HG03432 (cell line): ENCODE results near the gene RGL1.
A peak's percentile ranks its signal among the peaks of the same experiment; 100 is the strongest.

Source experiments
- ATAC-seq: cut with Tn5 transposase; IDR thresholded peaks from one replicate; pipeline ENCODE4 v1.9.1; 2021; ENCODE audit warnings: mild to moderate bottlenecking, moderate library complexity; ENCODE audit not compliant: unreplicated experiment

The RGL1 gene

DNA sequence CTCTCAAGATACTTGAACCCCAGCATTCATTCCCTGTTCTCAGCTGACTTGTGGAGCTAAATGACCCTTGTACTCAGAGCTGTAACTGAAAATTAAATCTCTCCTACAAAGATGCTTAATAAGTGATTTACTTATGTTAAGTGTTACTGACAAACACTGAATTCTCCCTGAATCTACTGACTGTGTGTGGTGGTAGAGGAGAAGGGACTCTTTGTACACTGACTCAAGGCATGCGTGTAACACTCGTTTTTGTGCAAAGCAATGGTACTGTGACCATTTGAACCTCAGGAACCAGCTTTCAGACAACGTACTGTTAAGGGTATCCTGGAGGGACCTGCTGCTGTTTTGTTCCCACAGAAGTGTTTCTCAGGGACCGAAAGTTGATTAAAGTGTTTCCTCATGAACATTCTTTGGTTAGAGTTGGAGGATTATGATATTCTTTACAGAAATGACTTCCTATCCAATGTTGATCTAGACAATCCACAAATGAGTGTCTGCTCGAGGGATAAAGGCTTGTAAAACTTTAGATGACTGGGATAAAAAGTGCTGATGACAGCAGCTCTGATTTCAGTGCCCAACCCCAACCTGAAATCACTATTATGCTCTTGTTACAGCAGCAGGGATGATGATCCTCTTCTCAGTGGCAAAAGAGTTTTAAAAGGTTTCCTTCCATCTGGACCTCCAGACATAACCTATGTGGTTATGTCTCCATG, 12.8 kb downstream of the RGL1 start:
- ATAC-seq, result no peak

DNA sequence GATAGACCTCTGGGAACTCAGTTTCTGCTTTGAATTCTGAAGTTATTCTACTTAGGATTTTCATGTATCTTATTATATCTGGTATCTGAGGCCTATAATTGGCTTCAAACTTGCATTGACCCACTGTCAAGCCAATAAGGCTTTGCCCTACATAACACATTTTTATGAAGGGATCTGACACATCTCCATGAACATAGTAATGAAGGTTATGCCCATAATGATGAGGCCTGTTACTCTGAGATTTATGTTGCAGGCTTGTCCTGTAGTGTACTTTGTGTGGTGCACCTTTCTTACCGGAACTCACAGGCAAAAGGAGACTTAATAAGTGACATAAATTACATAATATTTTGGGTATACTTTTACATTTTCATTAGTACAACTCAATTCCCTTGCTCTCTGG, 14.1 kb downstream of the RGL1 start:
- ATAC-seq, result no peak

DNA sequence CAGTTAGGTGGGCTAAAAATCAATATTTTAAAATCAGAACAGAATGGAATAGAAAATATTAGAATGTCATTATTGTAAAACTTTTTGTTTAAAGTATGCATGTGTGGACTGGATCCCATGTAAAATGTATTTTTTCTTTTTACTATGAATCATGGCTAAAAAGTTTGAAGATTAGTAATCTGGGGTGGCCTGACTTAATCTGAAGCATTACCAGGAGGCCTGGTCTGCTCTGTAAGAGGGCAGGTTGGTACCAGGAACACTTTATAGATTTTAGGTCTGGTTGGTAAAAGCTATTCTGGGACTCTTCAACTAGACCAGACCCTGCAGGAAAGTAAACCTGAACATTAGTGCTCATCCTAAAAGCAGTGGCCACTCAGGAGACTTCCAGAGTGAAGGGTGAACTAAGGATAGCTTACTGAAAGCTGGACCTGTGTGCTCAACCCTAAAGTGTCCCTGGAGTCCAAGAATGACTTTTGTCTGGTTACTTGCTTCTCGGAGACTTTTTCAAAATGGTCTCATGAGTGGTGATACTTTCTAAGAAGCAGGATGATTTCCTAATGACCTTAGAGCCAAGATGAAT, 16.5 kb downstream of the RGL1 start:
- ATAC-seq, result no peak

DNA sequence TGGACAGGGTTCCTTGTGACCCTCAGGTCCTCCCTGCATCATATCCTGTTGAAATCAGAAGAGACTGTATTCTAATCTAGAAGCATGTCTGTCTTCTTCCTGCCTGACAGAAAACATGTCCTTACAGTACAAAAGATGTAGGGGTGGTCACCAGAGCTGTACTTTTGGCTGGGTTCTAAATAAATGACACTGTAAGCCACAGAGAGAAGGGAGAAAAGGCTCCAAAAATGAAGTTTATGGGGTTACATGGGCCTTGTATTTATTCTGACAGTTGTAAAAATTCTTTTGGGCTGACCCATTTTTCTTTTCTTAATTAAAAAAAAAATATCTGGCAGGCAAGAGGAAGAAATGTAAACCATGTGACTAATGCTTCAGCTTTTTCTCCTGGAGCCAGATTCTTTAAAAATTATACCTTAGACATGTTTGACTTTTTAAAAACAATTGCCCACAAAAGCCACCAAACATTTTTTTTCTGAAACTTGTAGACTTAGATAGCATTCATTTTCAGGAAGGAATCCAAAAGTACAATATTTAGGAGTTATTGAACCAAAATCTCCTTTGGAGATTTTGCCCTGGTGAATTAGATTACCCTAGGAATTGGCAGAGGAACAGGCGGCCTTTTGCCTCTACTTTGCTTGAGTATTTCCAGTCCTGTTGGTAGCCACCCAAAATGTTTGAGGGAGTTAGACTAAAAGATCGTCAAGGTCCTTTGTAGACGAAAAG, 17.1 kb downstream of the RGL1 start:
- ATAC-seq, result no peak

DNA sequence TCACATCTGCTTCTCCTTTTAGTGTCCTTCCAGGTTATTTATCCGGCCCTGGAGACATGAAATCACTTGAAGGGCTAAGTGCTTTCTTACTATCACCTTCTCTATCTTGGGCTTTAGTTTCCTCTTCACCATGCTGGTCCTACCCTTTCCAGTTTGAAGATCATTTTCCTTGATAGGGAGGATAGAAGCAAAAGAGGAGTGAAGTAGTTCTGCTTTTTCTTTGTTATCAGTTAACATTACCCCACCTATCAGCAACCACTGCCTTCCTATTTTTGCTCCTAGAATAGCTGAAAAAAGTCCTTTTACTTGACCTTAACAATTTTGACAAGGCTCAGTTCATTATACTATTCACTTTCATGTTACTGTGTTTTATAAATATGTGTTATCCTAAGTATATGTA, 19.4 kb downstream of the RGL1 start:
- no peak for ATAC-seq

DNA sequence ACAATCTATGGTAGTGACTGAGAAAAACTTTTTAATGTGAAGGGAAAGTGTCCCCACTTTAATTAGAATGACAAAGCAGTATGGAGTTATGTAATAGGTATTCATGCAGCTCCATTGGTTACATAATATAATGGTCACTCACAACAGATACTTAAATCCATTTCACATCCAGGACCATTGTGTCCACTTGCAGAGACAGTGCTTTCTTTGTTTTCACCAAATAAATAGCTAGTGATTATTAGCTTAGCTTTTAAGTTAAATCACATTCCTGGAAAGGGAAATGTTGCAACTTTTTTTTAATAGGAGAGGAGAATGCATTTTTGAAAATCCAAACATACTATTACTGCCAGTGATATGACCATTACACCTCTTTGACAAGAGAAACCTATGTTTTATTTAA, 22.9 kb downstream of the RGL1 start:
- ATAC-seq, result no peak

DNA sequence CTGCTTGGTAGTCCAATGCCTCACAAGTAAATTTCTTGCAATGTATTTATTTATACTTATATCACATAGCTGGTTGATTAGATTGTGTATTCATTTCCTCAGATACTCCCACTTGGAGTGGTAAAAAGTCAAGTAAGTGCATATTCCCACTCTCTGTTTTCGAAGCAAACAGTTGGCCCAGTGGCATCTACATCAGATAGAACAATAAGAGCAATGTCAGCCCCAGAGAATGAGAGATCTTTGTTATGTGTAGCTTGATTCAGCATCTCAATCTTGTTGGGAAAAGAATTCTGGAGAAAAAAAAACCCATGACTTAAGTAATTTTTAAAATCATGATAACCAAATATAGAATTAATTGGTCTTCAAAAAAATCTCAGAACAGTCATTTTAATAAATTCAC, 25.5 kb downstream of the RGL1 start:
- ATAC-seq, result no peak

DNA sequence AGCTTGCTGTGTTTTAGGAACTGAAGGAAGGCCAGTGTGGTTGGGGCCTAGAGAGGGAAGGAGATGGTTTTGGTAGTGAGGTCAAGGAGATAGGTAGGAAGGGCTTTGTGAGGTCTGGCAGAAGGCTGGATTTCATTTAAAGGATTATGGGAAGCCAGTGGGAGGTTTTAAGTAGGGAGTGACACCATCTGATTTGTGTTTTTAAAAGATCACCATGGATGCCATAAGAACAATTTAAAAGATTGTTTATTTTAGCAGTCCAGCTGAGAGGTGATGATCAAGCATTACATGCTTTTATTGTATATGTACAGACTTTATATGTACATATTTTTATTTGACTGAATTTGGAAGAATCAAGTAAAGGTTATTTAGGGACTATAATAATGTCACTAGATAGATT, 26.4 kb downstream of the RGL1 start:
- no peak for ATAC-seq

DNA sequence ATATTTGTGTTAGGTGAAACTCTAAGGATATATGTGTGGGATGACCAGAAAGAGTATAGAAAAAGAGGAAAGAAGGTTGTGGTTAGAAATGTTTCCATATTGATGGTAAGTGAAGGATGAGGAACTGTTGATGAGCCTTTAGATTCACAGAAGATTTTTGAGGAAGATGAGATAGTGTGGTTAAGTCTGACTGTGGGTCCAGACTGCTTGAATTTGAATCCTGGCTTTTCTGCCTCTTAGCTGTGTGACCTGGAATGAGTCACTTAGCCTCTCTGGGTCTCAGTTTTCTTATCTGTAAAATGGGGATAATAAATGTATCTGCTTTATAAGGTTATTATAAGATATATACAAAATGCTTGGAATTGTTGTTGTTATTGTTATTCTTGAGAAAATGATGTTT, 27.5 kb downstream of the RGL1 start:
- no peak for ATAC-seq

DNA sequence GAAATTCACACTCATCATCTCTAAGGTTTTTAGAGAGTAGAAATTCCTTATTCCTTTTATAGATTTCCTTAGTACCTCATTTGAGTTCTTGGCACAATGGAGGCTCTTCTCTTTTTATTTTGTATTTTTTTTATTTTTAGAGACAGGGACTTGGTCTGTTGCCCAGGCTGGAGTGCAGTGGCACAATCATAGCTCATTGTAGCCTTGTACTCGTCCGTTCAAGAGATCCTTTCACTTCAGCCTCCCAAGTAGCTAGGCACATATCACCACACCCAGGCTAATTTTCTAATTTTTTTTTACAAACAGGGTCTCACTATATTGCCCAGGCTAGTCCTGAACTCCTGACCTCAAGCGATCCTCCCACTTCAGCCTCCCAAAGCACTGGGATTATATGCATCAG, 29.6 kb downstream of the RGL1 start:
- ATAC-seq, result no peak

DNA sequence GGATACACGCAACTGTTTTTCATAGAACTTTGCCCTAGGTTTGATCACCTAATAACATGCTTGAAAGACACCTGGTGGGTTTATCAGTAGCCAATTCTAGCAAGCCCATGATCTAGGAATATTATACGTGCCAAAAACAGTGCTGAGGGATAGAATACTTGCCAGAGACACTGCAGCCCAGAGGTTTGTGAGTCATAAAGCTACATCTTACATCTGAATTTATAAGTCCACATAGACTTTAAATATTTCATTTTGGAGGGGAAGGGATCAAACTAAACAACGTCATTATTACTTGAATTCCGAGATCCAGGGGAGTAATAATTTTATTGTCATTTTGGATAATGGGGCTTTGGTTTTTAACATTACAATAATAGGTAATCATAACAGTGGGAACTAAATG, 31.7 kb downstream of the RGL1 start:
- no peak for ATAC-seq

DNA sequence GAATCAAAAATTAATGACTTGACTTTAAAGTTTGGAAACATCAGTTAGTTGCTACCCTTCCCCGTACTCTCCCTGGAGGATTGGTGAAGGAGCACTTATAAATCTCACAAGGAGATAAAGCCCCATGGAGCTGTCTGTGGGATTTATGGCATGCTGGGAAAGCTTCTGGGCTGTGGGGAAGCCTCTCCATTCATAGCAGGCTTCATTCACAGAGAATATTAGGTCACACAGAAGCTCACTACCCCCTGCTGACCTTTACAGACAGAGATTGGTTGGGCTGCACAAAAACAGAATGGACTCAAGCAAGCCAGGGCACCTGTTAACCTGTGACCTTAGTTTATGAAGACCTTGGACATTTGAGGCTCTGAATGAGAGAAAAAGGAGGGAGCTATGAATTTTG, 32.1 kb downstream of the RGL1 start:
- ATAC-seq, result no peak

DNA sequence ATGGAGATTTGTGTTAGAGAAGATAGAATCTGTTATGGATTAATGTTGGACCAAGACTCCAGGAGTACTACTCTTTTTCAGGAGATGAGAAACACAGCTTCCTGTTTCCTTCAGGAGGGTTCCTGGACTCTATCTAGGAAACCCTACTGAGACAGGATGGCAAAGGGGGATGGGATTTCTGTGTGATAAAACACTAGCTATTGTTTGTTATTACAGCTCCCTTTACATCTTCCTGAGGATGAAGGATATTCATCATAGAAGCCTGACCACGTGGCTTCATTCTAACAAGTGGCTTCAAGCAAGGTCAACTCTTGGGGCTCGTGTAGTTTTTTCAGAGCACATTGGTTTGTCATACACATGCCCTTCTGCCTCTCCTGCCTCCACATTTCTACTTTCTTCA, 33.3 kb downstream of the RGL1 start:
- ATAC-seq, result no peak

DNA sequence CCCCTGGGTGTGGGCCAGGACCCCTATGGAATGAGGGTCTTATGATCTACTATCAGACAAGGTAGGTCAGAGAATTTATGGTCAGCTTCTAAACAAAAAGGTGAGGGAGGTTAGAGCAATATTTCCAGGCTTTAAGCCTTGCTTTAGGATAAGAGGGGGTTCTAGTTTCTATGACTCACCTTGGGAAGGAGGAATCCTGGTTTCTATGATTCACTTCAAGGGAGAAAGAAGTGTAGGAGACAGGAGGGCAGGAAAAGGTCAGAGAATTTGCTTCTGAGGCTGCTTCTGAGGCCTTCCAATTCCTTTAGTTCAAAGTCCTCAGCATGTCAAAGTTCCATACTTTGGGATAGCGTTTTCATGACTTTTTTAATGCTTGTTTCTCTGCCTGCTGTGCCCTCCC, 35.2 kb downstream of the RGL1 start:
- no peak for ATAC-seq

DNA sequence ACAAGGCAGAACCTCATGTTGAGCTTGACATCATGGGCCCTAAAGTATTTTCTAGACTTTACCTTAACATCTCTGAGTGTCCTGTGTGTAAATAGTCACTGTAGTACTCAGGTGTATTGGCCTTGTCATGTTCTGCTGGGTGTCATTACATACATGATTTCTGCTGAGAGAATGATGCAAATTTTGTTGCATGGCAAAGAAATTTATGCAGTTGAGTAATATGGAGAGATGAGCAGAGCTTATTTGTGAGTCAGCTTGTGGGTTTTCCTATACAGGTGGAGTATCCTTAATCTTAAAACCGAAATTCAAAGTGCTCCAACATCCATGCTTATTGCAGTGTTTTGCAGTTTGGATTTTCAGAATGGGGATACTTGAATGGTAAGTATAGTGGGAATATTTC, 36.6 kb downstream of the RGL1 start:
- ATAC-seq, result peak; percentile 39

DNA sequence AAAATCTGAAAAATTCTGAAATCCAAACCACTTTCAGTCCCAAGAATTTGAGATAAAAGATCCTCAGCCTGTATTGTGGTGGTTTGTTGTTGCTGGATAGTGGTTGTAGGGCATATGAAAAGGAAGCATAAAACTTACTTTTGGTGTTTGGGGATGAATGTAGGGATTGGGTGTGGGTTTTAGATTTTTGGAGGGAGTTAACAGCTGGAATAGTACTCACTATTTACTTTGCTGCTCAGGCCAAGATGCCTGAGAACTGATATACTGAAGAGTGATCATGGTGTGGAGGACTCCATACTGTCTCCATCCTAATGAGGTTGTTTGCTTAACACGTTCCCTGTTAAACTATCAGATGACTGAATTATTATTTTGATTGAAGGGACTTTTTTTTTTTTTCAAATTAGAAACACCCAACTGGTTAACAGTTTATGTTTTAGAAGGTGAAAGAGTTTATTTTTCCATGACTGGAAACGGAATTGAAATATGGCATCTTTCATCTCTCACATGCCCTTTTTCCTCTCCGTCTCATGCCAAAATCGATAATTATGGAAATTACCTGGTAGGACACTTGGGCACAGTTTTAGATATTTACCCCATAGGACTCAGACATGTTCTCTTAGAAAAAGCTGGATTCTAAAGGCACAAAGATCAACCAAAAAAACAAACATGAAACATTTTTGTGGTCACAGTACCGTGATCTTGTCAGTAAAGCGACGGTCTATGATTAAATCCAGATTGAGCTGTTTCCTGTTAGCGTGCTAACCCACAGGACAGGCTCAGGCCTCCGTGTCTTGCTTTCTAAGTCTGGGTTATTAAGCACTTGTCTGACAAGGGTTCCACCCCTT, 37.3 kb downstream of the RGL1 start:
- peak; percentile 91 for ATAC-seq

DNA sequence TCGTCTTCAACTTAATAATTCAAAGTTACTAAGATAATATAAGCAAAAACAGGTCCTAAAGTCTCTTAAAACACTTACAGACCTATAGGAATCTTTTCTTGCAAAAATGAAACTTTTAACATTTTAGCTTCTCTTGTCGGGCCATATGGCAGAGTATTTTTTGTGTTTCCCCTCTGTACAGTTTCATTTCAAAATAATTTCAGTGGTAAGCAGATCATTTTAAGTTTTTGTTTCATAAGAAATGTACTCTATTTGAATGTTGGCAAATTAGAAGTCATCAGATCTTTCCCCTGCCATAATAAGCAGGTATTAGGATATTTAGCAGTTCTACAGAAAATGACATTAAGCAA, 37.9 kb downstream of the RGL1 start:
- peak; percentile 41 for ATAC-seq

DNA sequence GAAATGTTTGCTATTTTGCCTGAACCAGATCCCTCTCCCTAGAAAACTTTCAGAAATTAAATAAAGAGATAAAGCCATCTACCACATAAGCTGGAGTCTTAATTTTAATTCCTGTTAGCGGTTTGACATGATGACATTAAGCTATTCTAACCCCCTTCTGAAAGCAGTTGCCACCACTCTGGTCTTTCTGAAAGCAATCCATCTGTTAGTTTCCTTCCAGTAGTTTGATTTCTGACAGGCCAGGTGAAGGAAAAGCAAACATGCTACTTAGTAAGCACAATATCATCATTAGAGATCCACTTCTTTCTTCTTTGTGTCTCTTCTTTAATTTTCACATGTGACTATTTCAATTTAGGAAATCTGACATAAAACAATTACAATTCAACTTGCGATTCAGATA, 39.9 kb downstream of the RGL1 start:
- no peak for ATAC-seq

DNA sequence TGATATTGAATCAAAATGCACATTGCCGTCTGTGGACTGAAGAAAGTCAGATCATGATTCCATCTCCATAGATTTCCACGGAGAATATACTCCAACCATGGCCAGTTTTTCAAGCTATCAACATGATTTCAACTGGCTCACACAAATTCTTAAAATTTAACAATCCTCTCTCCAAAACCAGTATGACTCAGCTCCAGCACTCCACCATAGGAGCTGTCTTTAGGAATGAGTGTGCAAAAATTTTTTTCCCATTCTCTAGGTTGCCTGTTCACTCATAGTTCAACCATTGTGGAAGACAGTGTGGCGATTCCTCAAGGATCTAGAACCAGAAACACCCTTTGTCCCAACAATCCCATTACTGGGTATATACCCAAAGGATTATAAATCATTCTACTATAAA, 40.8 kb downstream of the RGL1 start:
- no peak for ATAC-seq

DNA sequence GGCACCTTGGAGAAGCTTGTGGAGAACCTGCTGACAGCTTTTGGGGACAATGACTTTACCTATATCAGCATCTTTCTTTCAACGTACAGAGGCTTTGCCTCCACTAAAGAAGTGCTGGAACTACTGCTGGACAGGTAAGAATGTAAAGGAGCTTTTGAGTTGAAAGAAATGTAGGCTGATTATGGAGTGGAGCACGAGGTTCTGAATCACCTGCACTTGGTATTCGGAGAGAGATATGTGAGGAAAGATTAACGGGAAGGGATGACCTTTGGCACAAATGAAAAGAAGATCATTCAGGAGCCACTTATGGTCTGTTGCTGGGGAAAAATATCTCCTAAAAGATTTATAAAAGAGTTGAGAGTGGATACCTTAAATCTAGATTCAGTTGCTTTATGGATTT, 42.7 kb downstream of the RGL1 start:
- no peak for ATAC-seq

DNA sequence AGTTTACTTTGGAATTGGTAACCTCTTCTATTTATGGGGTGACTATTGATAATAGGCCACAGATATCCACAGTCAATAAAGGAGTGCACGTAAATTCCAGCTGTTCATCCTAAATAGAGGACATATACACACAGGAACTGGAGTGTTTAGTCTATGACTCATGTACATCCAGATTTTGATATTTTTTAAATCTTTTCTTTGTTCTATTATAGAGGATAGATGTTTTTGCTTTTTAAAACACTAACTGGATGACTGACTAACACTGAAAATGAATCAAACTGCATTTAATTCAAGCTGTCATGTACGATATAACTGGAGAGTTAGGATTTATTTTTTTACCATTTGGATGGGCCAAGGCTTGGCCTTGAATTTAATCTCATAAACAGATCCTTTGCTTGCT, 45.9 kb downstream of the RGL1 start:
- no peak for ATAC-seq

DNA sequence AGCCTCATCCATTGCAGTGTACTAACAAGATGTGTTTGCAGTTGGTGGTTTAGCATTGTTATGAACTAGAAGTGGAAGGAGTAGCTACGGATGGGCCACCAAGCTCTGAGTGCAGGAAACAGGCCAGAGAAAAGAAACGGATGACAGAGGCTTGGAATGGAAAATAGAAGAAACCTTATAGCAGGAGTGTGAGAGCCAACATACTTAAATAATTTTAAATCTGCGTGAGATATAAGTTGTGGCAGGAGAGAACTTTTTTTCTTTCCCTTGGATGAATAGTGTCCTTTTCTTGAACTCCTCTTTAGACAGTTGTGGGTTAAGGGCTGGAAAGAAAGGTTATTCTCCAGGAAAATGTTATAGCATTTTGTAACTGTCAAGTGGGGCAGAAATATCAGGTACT, 54.2 kb downstream of the RGL1 start:
- ATAC-seq, result no peak
